Sigmoid colon (tissue), 7 donors: Measurements from ENCODE around the gene GMPPA. TPM values are rescaled to one million over a fixed set of nuclear protein-coding genes. Genes with fewer than 3 reads are reported as not detected.

Experiments
- DNase-seq: peaks from one replicate; pipeline ENCODE4 v3.0.0-alpha.2; 2019
- H3K27ac ChIP-seq, 4 donors: fragments of 200-600 bp; sonication (generic); one replicate each; pipeline ENCODE4 v1.5.1; 2016 to 2019; ENCODE audit warnings: mild to moderate bottlenecking in 1 of 4
- H3K27me3 ChIP-seq, 3 donors: fragments of 200-600 bp; sonication (generic); one replicate each; pipeline ENCODE4 v1.5.1; 2019; ENCODE audit warnings: mild to moderate bottlenecking in 1 of 3
- H3K36me3 ChIP-seq, 4 donors: fragments of 200-600 bp; sonication (generic); one replicate each; pipeline ENCODE4 v1.5.1; 2016 to 2019
- H3K4me1 ChIP-seq, 4 donors: fragments of 200-600 bp; sonication (generic); one replicate each; pipeline ENCODE4 v1.5.1; 2017 to 2019
- H3K4me3 ChIP-seq, 4 donors: fragments of 200-600 bp; sonication (generic); one replicate each; pipeline ENCODE4 v1.5.1; 2017 to 2019; ENCODE audit warnings: mild to moderate bottlenecking in 2 of 4, moderate library complexity in 1 of 4
- H3K9me3 ChIP-seq, 4 donors: fragments of 200-600 bp in 3 of 4; sonication (generic) in 3 of 4; one replicate each; pipeline versions ENCODE4 v1.5.1 to v1.6.1; 2013 to 2019
- CTCF ChIP-seq, 4 experiments: fragments of 450-650 bp in 3 of 4; fragments of 200-600 bp in 1 of 4; IDR thresholded peaks; one replicate each; pipeline ENCODE4 v1.5.1; 2016 to 2019; ENCODE audit warnings: antibody characterized with exemption in 4 of 4, mild to moderate bottlenecking in 3 of 4, moderate library complexity in 2 of 4
- EP300 ChIP-seq, 4 donors: sonication (generic); formaldehyde crosslinking; IDR thresholded peaks; one replicate each; pipeline ENCODE4 v1.6.1; 2017; ENCODE audit warnings: antibody characterized with exemption in 4 of 4
- POLR2A ChIP-seq, 2 donors: fragments of 450-650 bp; IDR thresholded peaks; one replicate each; pipeline ENCODE4 v1.6.1; 2016; ENCODE audit warnings: antibody characterized with exemption in 2 of 2, mild to moderate bottlenecking in 2 of 2, moderate library complexity in 2 of 2
- POLR2AphosphoS5 ChIP-seq, 4 donors: sonication (generic); formaldehyde crosslinking; IDR thresholded peaks; one replicate each; pipeline ENCODE4 v1.6.1; 2017; ENCODE audit warnings: antibody characterized with exemption in 4 of 4
- WGBS, 2 donors: extraction: QIAGEN DNeasy Blood & Tissue Kit; methylation state at CpG; one replicate each; pipeline ENCODE4 v1.1.7; 2013; 5-methylcytosine and 5-hydroxymethylcytosine counted together
- intact Hi-C: fragments of 100-400 bp; cut with DNase I; formaldehyde crosslinking; loops from one replicate; pipeline ENCODE4 v1.15.1; 2023
- polyA plus RNA-seq, 3 donors: library from polyadenylated mRNA; stranded (reverse); fragments of 200-250 nt; gene quantifications; one replicate each; pipeline ENCODE4 v1.2.3, GENCODE V29; 2013
- total RNA-seq, 4 donors: library from RNA; depleted of rRNA; stranded (reverse); fragments of >200 nt; gene quantifications; one replicate each; pipeline ENCODE4 v1.1.0, GENCODE V29; 2016
- donor health status: healthy with polysubstance abuse.
- donor health status: Bipolar disorder and iron deficiency.
- donor health status: healthy.

GMPPA gene
- total and polyA plus RNA-seq, 7 donors: 13.9 to 52.8 (median 24.7) TPM

- intact Hi-C loops: no loop called here
- peaks cover 8 to 38% (median 27%) of the 10 kb centered on the region in 4 donors for H3K36me3 ChIP-seq
- no peak overlapping the region for H3K4me3 ChIP-seq
- no peaks in the 10 kb centered on the region for H3K27me3 ChIP-seq
- DNase-seq: no peak
- peaks cover 0 to 31% (median 21%) of the 10 kb centered on the region in 4 donors for H3K4me1 ChIP-seq
- H3K27ac ChIP-seq: no peak overlapping the region
- 96 to 97% methylated on average over 14 of the region's 14 CpGs for WGBS, 2 donors
- H3K9me3 ChIP-seq: no peaks in the 10 kb centered on the region
- TF ChIP-seq POLR2AphosphoS5 (IDR thresholded peaks at IDR 0.05) (no peak), CTCF (IDR thresholded peaks at IDR 0.05) (no peak), EP300 (IDR thresholded peaks at IDR 0.05) (no peak), POLR2A (IDR thresholded peaks at IDR 0.05) (no peak)
These were observed 3.2 kb downstream of the GMPPA start for GRCh38 chr2:219501849-219502248.

- Histone ChIP-seq H3K36me3 (peaks cover 8 to 44% (median 27%) of the 10 kb centered on the region in 4 donors), H3K4me3 (no peak overlapping the region), H3K4me1 (peaks cover 0 to 24% (median 13%) of the 10 kb centered on the region in 4 donors), H3K9me3 (no peaks in the 10 kb centered on the region), H3K27me3 (no peaks in the 10 kb centered on the region), H3K27ac (no peak overlapping the region)
- intact Hi-C loops: no loop called here
- TF ChIP-seq EP300 (IDR thresholded peaks at IDR 0.05): no peak
- TF ChIP-seq CTCF (IDR thresholded peaks at IDR 0.05): no peak
- no peak for TF ChIP-seq POLR2AphosphoS5 (IDR thresholded peaks at IDR 0.05)
- TF ChIP-seq POLR2A (IDR thresholded peaks at IDR 0.05): no peak
- DNase-seq: no peak
These were observed 3.9 kb downstream of the GMPPA start for GRCh38 chr2:219502618-219503017.

GRCh38 chr2:219505585-219505984 is 6.9 kb downstream of the GMPPA start:
- TF ChIP-seq POLR2AphosphoS5 (IDR thresholded peaks at IDR 0.05) (no peak), EP300 (IDR thresholded peaks at IDR 0.05) (no peak), POLR2A (IDR thresholded peaks at IDR 0.05) (no peak), CTCF (IDR thresholded peaks at IDR 0.05) (no peak)
- H3K27ac ChIP-seq: no peak overlapping the region
- whole genome bisulfite sequencing, 2 donors: 92 to 93% methylated on average over 9 of the region's 9 CpGs
- no peak for DNase-seq
- intact Hi-C loops: no loop called here
- H3K27me3 ChIP-seq: peaks cover 0 to 12% (median under 1%) of the 10 kb centered on the region in 3 donors
- no peak overlapping the region for H3K4me3 ChIP-seq
- peaks cover 0 to 23% (median 19%) of the 10 kb centered on the region in 4 donors for H3K4me1 ChIP-seq
- peaks cover 8 to 44% (median 27%) of the 10 kb centered on the region in 4 donors for H3K36me3 ChIP-seq
- no peaks in the 10 kb centered on the region for H3K9me3 ChIP-seq

- Histone ChIP-seq H3K4me3 (no peak overlapping the region), H3K27ac (no peak overlapping the region), H3K9me3 (no peaks in the 10 kb centered on the region), H3K36me3 (peaks cover 8 to 44% (median 27%) of the 10 kb centered on the region in 4 donors), H3K4me1 (peaks cover 0 to 24% (median 19%) of the 10 kb centered on the region in 4 donors), H3K27me3 (peaks cover 5 to 19% (median 6%) of the 10 kb centered on the region in 3 donors)
- TF ChIP-seq POLR2A (IDR thresholded peaks at IDR 0.05) (no peak), CTCF (IDR thresholded peaks at IDR 0.05) (no peak), EP300 (IDR thresholded peaks at IDR 0.05) (no peak), POLR2AphosphoS5 (IDR thresholded peaks at IDR 0.05) (no peak)
- intact Hi-C loops: no loop called here
- 89 to 92% methylated on average over 23 of the region's 23 CpGs for WGBS, 2 donors
- DNase-seq: no peak
These were observed 7.6 kb downstream of the GMPPA start for GRCh38 chr2:219506153-219506801.
